ENCODE measurements around the gene CPAMD8. TPM values are rescaled to one million over a fixed set of nuclear protein-coding genes. Genes with fewer than 3 reads are reported as not detected.

Gene CPAMD8
- total and polyA plus RNA-seq, 10 of the 15 experiments (the other 5 are each of a cell fraction or from before 2014, with no cell fraction given): 0.12 to 0.97 (median 0.25) TPM; not detected in 3

DNA sequence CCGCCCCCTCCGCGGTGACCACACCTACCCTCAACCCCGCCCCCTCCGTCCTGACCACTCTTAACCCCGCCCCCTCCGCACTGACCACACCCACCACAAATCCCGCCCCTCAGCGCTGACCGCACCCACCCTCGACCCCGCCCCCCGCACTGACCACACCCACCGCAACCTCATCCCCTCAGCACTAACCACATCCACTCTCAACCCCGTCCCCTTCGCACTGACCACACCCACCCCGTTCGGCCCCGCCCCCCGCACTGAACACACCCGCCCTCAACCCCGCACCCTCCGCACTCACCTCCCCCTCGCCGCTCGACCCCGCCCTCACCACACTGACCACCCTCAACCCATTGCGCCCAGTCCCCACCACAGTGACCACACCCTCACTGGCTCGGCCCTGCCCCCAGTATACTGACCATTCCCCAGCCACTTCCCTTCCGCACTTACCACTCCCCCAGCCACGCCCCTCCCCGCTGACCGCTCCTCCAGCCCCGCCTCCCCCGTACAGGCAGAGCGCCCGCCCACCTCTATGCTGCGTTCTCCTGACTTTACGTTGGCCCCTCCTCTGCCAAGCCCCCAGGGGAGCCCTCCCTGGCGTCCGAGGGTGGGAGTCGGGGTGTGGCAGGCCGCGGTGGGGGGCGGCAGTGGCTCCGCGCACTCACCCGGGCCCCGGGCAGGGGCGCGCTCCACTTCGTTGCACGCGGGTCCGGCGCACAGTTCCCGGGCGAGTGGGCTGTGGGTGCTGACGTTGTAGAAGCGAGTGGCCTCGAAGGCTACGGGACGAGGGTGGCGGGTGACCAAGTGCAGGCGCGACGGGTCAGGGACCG, 129.4 kb downstream of the CPAMD8 start (continued):
- TF ChIP-seq CEBPZ (IDR thresholded peaks at IDR 0.05; ENCODE audit: low read depth, low read length) (no peak), ZBTB40 (IDR thresholded peaks at IDR 0.05; ENCODE audit: borderline replicate concordance) (no peak), ETV6 (conservative IDR thresholded peaks at IDR 0.05 in 1 of 2, IDR thresholded peaks at IDR 0.05 in 1 of 2; ENCODE audit: borderline replicate concordance in 1 of 2, low read depth in 1 of 2) (no peak), STAT3 (IDR thresholded peaks at IDR 0.05; ENCODE audit: low read depth, low read length) (no peak), EED (IDR thresholded peaks at IDR 0.05; ENCODE audit: low read depth) (no peak), SMC3 (IDR thresholded peaks at IDR 0.05; ENCODE audit: borderline replicate concordance, low read length) (no peak), PAX5 (IDR thresholded peaks at IDR 0.05; ENCODE audit: borderline replicate concordance, low read depth, low read length) (no peak), GABPA (IDR thresholded peaks at IDR 0.05; ENCODE audit: low read depth) (no peak), POLR2AphosphoS2 (IDR thresholded peaks at IDR 0.05; ENCODE audit: low read depth, low read length) (no peak), FOXM1 (IDR thresholded peaks at IDR 0.05; ENCODE audit: low read depth, low read length) (no peak), SP1 (IDR thresholded peaks at IDR 0.05; ENCODE audit: low read depth, low read length) (peak; percentile 50), POLR2AphosphoS5 (IDR thresholded peaks at IDR 0.05; ENCODE audit: low read length) (no peak), SMAD1 (IDR thresholded peaks at IDR 0.05; ENCODE audit: low read depth, partially characterized antibody) (no peak), EZH2 (IDR thresholded peaks at IDR 0.05; ENCODE audit: borderline replicate concordance, control insufficient read depth, low read depth, low read length) (no peak), NFYA (IDR thresholded peaks at IDR 0.05; ENCODE audit: borderline replicate concordance, low read depth, low read length) (no peak), FOXK2 (IDR thresholded peaks at IDR 0.05) (no peak), MEF2B (IDR thresholded peaks at IDR 0.05; ENCODE audit: partially characterized antibody, poor library complexity, severe bottlenecking) (peak; percentile 70), RUNX3 (IDR thresholded peaks at IDR 0.05; ENCODE audit: low read length) (peak; percentile 83)
- TF ChIP-seq, protein P1, sequence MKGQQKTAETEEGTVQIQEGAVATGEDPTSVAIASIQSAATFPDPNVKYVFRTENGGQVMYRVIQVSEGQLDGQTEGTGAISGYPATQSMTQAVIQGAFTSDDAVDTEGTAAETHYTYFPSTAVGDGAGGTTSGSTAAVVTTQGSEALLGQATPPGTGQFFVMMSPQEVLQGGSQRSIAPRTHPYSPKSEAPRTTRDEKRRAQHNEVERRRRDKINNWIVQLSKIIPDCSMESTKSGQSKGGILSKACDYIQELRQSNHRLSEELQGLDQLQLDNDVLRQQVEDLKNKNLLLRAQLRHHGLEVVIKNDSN (IDR thresholded peaks at IDR 0.05; ENCODE audit: borderline replicate concordance, extremely low read length, insufficient read depth, low read depth, low read length): no peak

All from GM12878 (cell line).